ENCODE measurements around the gene MICU1. TPM values are rescaled to one million over a fixed set of nuclear protein-coding genes. Genes with fewer than 3 reads are reported as not detected.

The MICU1 gene
- total and polyA plus RNA-seq, 2 of the 13 experiments (the other 11 are each of a cell fraction or from before 2014, with no cell fraction given) = 32.5 to 56.1 TPM

DNA sequence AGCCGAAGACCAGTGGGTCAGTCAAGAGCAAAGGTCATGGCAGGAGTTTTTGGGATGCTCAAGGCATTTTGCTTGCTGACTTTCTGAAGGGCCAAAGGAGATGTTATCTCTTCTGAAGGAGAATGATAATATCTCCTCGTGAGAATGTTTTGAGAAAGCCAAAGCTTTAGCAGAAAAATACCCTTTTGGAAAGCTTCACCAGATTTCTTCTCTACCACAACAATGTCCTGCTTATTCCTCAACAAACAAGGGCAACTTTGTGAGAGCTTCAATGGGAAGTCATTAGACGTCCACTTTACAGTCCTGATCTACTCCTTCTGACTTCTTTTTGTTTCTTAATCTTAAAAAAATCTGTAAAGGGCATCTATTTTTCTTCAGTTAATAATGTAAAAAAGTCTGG is 138.4 kb downstream of the MICU1 start:
- H3K9ac ChIP-seq (ENCODE audit: insufficient read depth, low read depth, low read length) = no peak overlapping the region
- no peaks in the 10 kb centered on the region for H3K27me3 ChIP-seq (ENCODE audit: control insufficient read depth in 1 of 2, insufficient read depth in 2 of 2, low read length in 2 of 2)
- in situ Hi-C loops (cut with HindIII; ENCODE audit: extremely low pct_ligation_motif_present, low pct_unique_long_range_greater_than_20kb) = no loop called here
- ChIA-PET POLR2A (no interaction called here), CTCF (ENCODE audit: low intra/inter-chr PET ratio, low total read pairs) (no interaction called here)
- H3K4me3 ChIP-seq (replicated peaks in 1 of 3; ENCODE audit: insufficient read depth in 1 of 3, low read depth in 2 of 3, low read length in 3 of 3) = no peak overlapping the region
- DNase-seq (ENCODE audit: low spot score) (no peak), FAIRE-seq (no peak), ATAC-seq (no peak)
- peaks cover 0 to 15% of the 10 kb centered on the region in 2 experiments; a peak in 3 of 5 replicates for H3K36me3 ChIP-seq (replicated peaks in 1 of 2; ENCODE audit: control insufficient read depth in 1 of 2, insufficient read depth in 2 of 2, low read length in 2 of 2)
- no peaks in the 10 kb centered on the region for H3K4me1 ChIP-seq (ENCODE audit: insufficient read depth, low read length)
- no TSS peak for BruUV-seq (replicated peaks)
- no peaks in the 10 kb centered on the region for H3K79me2 ChIP-seq (ENCODE audit: insufficient read depth, low read length)
- no peak overlapping the region for H3K4me2 ChIP-seq (ENCODE audit: low read depth, low read length)
- no peaks in the 10 kb centered on the region for H4K20me1 ChIP-seq (ENCODE audit: insufficient read depth, low read length)
- no peak overlapping the region for H2AFZ ChIP-seq (ENCODE audit: low read length)
- H3K9me3 ChIP-seq (ENCODE audit: low read length) = no peaks in the 10 kb centered on the region
- intact Hi-C loops (cut with micrococcal nuclease; ENCODE audit: unreplicated experiment) = no loop called here
- 91% methylated on average over 3 of the region's 3 CpGs for WGBS (ENCODE audit: low lambda C conversion rate)
- H3K27ac ChIP-seq (ENCODE audit: extremely low read length, insufficient read depth, low read length) = no peak overlapping the region
- TF ChIP-seq ETV5 (CRISPR knock-in tag; IDR thresholded peaks at IDR 0.05; ENCODE audit: borderline replicate concordance) (no peak), ZKSCAN8 (CRISPR knock-in tag; IDR thresholded peaks at IDR 0.05; ENCODE audit: borderline replicate concordance) (no peak), ZNF335 (CRISPR knock-in tag; IDR thresholded peaks at IDR 0.05) (no peak), HHEX (CRISPR knock-in tag; IDR thresholded peaks at IDR 0.05) (no peak), ZNF7 (CRISPR knock-in tag; IDR thresholded peaks at IDR 0.05) (no peak), ZNF777 (CRISPR knock-in tag; IDR thresholded peaks at IDR 0.05) (no peak), SMAD3 (CRISPR knock-in tag; IDR thresholded peaks at IDR 0.05) (no peak), NFATC3 (CRISPR knock-in tag; IDR thresholded peaks at IDR 0.05) (no peak), MBD4 (IDR thresholded peaks at IDR 0.05; ENCODE audit: borderline replicate concordance, low read length) (no peak), KMT2A (CRISPR knock-in tag; IDR thresholded peaks at IDR 0.05) (no peak), ELF1 (CRISPR knock-in tag; IDR thresholded peaks at IDR 0.05) (no peak)
- TF ChIP-seq, protein P1, sequence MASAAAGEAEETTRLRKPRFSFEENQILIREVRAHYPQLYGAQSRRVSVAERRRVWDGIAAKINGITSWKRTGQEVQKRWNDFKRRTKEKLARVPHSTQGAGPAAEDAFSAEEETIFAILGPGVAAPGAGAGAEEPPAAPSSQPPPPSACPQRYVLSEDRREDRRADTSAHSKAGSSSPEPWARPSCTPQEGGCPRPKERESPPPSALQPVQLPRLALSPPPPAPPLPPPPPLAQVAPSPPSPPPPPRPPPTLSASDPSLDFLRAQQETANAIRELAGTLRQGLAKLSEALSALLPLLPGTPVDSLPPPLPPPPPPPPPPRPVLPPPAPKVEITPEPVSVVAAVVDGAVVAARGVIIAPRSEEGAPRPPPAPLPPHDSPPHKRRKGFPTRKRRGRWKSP (CRISPR knock-in tag; IDR thresholded peaks at IDR 0.05) = no peak
- TF ChIP-seq, protein P2, sequence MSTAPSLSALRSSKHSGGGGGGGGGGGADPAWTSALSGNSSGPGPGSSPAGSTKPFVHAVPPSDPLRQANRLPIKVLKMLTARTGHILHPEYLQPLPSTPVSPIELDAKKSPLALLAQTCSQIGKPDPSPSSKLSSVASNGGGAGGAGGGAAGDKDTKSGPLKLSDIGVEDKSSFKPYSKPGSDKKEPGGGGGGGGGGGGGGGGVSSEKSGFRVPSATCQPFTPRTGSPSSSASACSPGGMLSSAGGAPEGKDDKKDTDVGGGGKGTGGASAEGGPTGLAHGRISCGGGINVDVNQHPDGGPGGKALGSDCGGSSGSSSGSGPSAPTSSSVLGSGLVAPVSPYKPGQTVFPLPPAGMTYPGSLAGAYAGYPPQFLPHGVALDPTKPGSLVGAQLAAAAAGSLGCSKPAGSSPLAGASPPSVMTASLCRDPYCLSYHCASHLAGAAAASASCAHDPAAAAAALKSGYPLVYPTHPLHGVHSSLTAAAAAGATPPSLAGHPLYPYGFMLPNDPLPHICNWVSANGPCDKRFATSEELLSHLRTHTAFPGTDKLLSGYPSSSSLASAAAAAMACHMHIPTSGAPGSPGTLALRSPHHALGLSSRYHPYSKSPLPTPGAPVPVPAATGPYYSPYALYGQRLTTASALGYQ (CRISPR knock-in tag; IDR thresholded peaks at IDR 0.05) = no peak
- TF ChIP-seq, protein P3, sequence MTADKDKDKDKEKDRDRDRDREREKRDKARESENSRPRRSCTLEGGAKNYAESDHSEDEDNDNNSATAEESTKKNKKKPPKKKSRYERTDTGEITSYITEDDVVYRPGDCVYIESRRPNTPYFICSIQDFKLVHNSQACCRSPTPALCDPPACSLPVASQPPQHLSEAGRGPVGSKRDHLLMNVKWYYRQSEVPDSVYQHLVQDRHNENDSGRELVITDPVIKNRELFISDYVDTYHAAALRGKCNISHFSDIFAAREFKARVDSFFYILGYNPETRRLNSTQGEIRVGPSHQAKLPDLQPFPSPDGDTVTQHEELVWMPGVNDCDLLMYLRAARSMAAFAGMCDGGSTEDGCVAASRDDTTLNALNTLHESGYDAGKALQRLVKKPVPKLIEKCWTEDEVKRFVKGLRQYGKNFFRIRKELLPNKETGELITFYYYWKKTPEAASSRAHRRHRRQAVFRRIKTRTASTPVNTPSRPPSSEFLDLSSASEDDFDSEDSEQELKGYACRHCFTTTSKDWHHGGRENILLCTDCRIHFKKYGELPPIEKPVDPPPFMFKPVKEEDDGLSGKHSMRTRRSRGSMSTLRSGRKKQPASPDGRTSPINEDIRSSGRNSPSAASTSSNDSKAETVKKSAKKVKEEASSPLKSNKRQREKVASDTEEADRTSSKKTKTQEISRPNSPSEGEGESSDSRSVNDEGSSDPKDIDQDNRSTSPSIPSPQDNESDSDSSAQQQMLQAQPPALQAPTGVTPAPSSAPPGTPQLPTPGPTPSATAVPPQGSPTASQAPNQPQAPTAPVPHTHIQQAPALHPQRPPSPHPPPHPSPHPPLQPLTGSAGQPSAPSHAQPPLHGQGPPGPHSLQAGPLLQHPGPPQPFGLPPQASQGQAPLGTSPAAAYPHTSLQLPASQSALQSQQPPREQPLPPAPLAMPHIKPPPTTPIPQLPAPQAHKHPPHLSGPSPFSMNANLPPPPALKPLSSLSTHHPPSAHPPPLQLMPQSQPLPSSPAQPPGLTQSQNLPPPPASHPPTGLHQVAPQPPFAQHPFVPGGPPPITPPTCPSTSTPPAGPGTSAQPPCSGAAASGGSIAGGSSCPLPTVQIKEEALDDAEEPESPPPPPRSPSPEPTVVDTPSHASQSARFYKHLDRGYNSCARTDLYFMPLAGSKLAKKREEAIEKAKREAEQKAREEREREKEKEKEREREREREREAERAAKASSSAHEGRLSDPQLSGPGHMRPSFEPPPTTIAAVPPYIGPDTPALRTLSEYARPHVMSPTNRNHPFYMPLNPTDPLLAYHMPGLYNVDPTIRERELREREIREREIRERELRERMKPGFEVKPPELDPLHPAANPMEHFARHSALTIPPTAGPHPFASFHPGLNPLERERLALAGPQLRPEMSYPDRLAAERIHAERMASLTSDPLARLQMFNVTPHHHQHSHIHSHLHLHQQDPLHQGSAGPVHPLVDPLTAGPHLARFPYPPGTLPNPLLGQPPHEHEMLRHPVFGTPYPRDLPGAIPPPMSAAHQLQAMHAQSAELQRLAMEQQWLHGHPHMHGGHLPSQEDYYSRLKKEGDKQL (CRISPR knock-in tag; IDR thresholded peaks at IDR 0.05; ENCODE audit: low read depth) = no peak
- TF ChIP-seq, protein P4, sequence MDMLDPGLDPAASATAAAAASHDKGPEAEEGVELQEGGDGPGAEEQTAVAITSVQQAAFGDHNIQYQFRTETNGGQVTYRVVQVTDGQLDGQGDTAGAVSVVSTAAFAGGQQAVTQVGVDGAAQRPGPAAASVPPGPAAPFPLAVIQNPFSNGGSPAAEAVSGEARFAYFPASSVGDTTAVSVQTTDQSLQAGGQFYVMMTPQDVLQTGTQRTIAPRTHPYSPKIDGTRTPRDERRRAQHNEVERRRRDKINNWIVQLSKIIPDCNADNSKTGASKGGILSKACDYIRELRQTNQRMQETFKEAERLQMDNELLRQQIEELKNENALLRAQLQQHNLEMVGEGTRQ (IDR thresholded peaks at IDR 0.05; ENCODE audit: low read depth, low read length) = no peak
- TF ChIP-seq, protein P4 (CRISPR knock-in tag; IDR thresholded peaks at IDR 0.05; ENCODE audit: borderline replicate concordance) = no peak

Data from HepG2 (cell line).